GM12801 (cell line): ENCODE data around the gene PCGF1.

Experiments
- CTCF ChIP-seq: IDR thresholded peaks from one replicate; pipeline ENCODE4 v1.5.1; 2011; ENCODE audit warnings: control low read depth; ENCODE audit not compliant: insufficient read length; ENCODE audit errors: extremely low read depth

Gene PCGF1

GRCh38 chr2:74512744-74513604 lies 5.5 kb upstream of the PCGF1 start:
- TF ChIP-seq CTCF, result no peak

GRCh38 chr2:74511104-74511989 lies 3.9 kb upstream of the PCGF1 start:
- no peak for TF ChIP-seq CTCF

GRCh38 chr2:74510272-74510671 lies 2.8 kb upstream of the PCGF1 start:
- no peak for TF ChIP-seq CTCF

GRCh38 chr2:74507926-74508520 lies 528 bp upstream of the PCGF1 start:
- no peak for TF ChIP-seq CTCF

GRCh38 chr2:74505448-74506246 lies 1.8 kb downstream of the PCGF1 start:
- no peak for TF ChIP-seq CTCF

GRCh38 chr2:74504591-74504990 lies 2.9 kb downstream of the PCGF1 start:
- no peak for TF ChIP-seq CTCF
